Neural progenitor cell (in vitro differentiated cells): Measurements from ENCODE around the gene COP1. TPM values are rescaled to one million over a fixed set of nuclear protein-coding genes. Genes with fewer than 3 reads are reported as not detected.

Experiments used
- DNase-seq: peaks from one replicate; pipeline ENCODE4 v3.0.0-alpha.2; 2016; ENCODE audit warnings: low spot score
- H2AFZ ChIP-seq: fragments of 200-600 bp; sonication (generic); replicated peaks from 2 replicates; pipeline ENCODE4 v1.6.1; 2016; ENCODE audit warnings: antibody characterized with exemption
- H3F3A ChIP-seq: fragments of 200-600 bp; sonication (generic); 2 replicates; pipeline ENCODE4 v1.6.1; 2016; ENCODE audit warnings: antibody characterized with exemption, low read depth
- H3K27ac ChIP-seq: fragments of 200-600 bp; sonication (generic); 2 replicates; pipeline ENCODE4 v1.5.1; 2016; ENCODE audit warnings: mild to moderate bottlenecking
- H3K27me3 ChIP-seq: fragments of 200-600 bp; sonication (generic); 2 replicates; pipeline ENCODE4 v1.6.1; 2016; ENCODE audit warnings: mild to moderate bottlenecking, moderate library complexity
- H3K36me3 ChIP-seq: fragments of 200-600 bp; sonication (generic); 2 replicates; pipeline ENCODE4 v1.5.1; 2016
- H3K4me1 ChIP-seq: fragments of 200-600 bp; sonication (generic); 2 replicates; pipeline ENCODE4 v1.6.1; 2016; ENCODE audit warnings: mixed run types
- H3K4me2 ChIP-seq: fragments of 200-600 bp; sonication (generic); 2 replicates; pipeline ENCODE4 v1.6.1; 2016
- H3K4me3 ChIP-seq: fragments of 200-600 bp; sonication (generic); 2 replicates; pipeline ENCODE4 v1.5.1; 2016
- H3K79me2 ChIP-seq: fragments of 200-600 bp; sonication (generic); 2 replicates; pipeline ENCODE4 v1.6.1; 2016; ENCODE audit warnings: low read depth
- H3K9ac ChIP-seq: fragments of 200-600 bp; sonication (generic); 2 replicates; pipeline ENCODE4 v1.6.1; 2016
- H3K9me3 ChIP-seq: fragments of 200-600 bp; sonication (generic); 2 replicates; pipeline ENCODE4 v1.5.1; 2016; ENCODE audit warnings: low read depth
- H4K20me1 ChIP-seq: fragments of 200-600 bp; sonication (generic); 2 replicates; pipeline ENCODE4 v1.6.1; 2016; ENCODE audit warnings: low read depth
- H3K27ac Mint-ChIP-seq: 3 replicates; pipeline ENCODE4 v1.8.0; 2021; ENCODE audit warnings: mixed read lengths
- H3K27me3 Mint-ChIP-seq: 2 replicates; pipeline ENCODE4 v1.8.0; 2022; ENCODE audit warnings: low read depth, mild to moderate bottlenecking, inconsistent platforms, moderate library complexity, mixed read lengths; ENCODE audit not compliant: insufficient read depth
- H3K36me3 Mint-ChIP-seq: 3 replicates; pipeline ENCODE4 v1.8.0; 2021; ENCODE audit warnings: mixed read lengths
- H3K4me1 Mint-ChIP-seq: 3 replicates; pipeline ENCODE4 v1.8.0; 2021; ENCODE audit warnings: mixed read lengths
- H3K4me3 Mint-ChIP-seq: 3 replicates; pipeline ENCODE4 v1.8.0; 2021; ENCODE audit warnings: mild to moderate bottlenecking, moderate library complexity, mixed read lengths
- H3K9me3 Mint-ChIP-seq: 3 replicates; pipeline ENCODE4 v1.8.0; 2020; ENCODE audit warnings: mixed read lengths
- CTCF ChIP-seq: fragments of 200-600 bp; sonication (generic); IDR thresholded peaks from 2 replicates; pipeline ENCODE4 v1.5.1; 2017; ENCODE audit warnings: antibody characterized with exemption, mild to moderate bottlenecking
- EZH2 ChIP-seq: fragments of 200-600 bp; sonication (generic); IDR thresholded peaks from 2 replicates; pipeline ENCODE4 v1.6.1; 2017; ENCODE audit warnings: antibody characterized with exemption, mild to moderate bottlenecking, moderate library complexity
- EZH2phosphoT487 ChIP-seq: fragments of 200-600 bp; sonication (generic); IDR thresholded peaks from 2 replicates; pipeline ENCODE4 v1.6.1; 2017; ENCODE audit warnings: antibody characterized with exemption
- total RNA-seq: library from RNA; depleted of rRNA; stranded (reverse); fragments of >200 nt; gene quantifications from 2 replicates; pipeline ENCODE4 v1.2.3, GENCODE V29; 2015; ENCODE audit warnings: low replicate concordance

COP1 gene
- total RNA-seq, 1 donor from 2014 or later, result 98.5 TPM

- H3K9me3 Mint-ChIP-seq, result peaks cover 5% of the 10 kb centered on the region
- H3K4me3 Mint-ChIP-seq, result no peak overlapping the region
- no peak overlapping the region for H2AFZ ChIP-seq
- no peak overlapping the region for H3K27ac ChIP-seq
- TF ChIP-seq CTCF, result no peak
- no peak for TF ChIP-seq EZH2phosphoT487
- no peak for TF ChIP-seq EZH2
- H3K36me3 Mint-ChIP-seq, result peaks cover 29% of the 10 kb centered on the region
- no peaks in the 10 kb centered on the region for H3K27me3 Mint-ChIP-seq
- H3K36me3 ChIP-seq, result no peaks in the 10 kb centered on the region
- H3K4me1 Mint-ChIP-seq, result no peaks in the 10 kb centered on the region
- H3F3A ChIP-seq, result no peaks in the 10 kb centered on the region
- no peak overlapping the region for H3K4me3 ChIP-seq
- no peaks in the 10 kb centered on the region for H3K27me3 ChIP-seq
- H3K79me2 ChIP-seq, result no peaks in the 10 kb centered on the region
- H3K4me2 ChIP-seq, result no peak overlapping the region
- H3K27ac Mint-ChIP-seq, result no peak overlapping the region
- no peaks in the 10 kb centered on the region for H3K9me3 ChIP-seq
- H3K4me1 ChIP-seq, result no peaks in the 10 kb centered on the region
- no peak for DNase-seq
- no peak overlapping the region for H3K9ac ChIP-seq
- no peaks in the 10 kb centered on the region for H4K20me1 ChIP-seq
Observed at GRCh38 chr1:175951627-175952026, 255.5 kb downstream of the COP1 start.

- Mint-ChIP-seq H3K4me3 (no peak overlapping the region), H3K36me3 (peaks cover 32% of the 10 kb centered on the region), H3K27me3 (no peaks in the 10 kb centered on the region), H3K9me3 (peaks cover 5% of the 10 kb centered on the region), H3K27ac (no peak overlapping the region), H3K4me1 (no peaks in the 10 kb centered on the region)
- H2AFZ ChIP-seq, result no peak overlapping the region
- peaks cover 8% of the 10 kb centered on the region for H3K36me3 ChIP-seq
- no peak for DNase-seq
- no peaks in the 10 kb centered on the region for H3K4me1 ChIP-seq
- TF ChIP-seq EZH2phosphoT487 (no peak), EZH2 (no peak), CTCF (no peak)
- no peaks in the 10 kb centered on the region for H3K9me3 ChIP-seq
- no peak overlapping the region for H3K27ac ChIP-seq
- H3K4me3 ChIP-seq, result no peak overlapping the region
- no peaks in the 10 kb centered on the region for H3K79me2 ChIP-seq
- H3K4me2 ChIP-seq, result no peak overlapping the region
- H3K9ac ChIP-seq, result no peak overlapping the region
- no peaks in the 10 kb centered on the region for H3K27me3 ChIP-seq
- no peaks in the 10 kb centered on the region for H3F3A ChIP-seq
- H4K20me1 ChIP-seq, result no peaks in the 10 kb centered on the region
Observed at GRCh38 chr1:175947771-175948170, 259.3 kb downstream of the COP1 start.

DNA sequence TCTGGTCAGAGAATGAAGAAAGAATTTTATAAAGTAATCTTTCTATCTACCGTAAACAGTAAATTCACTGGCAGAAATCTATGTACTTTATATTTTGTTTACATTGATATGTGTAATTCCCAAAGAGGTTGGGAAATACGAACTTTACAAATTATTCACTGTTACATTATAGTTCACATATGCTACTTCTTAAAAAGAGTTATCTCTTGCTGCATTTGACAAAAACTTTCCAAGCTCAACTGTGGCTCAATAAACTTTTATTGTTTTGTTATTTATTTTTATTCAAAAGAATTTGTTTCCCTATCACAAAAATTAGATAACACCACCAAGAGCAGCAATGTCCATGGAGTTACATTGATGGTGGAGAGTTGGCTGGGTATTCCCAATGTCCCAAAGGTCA is 262.5 kb downstream of the COP1 start:
- peaks cover 8% of the 10 kb centered on the region for H3K36me3 ChIP-seq
- H3K4me3 Mint-ChIP-seq, result no peak overlapping the region
- H3K27ac Mint-ChIP-seq, result no peak overlapping the region
- H4K20me1 ChIP-seq, result no peaks in the 10 kb centered on the region
- H2AFZ ChIP-seq, result no peak overlapping the region
- no peak overlapping the region for H3K4me3 ChIP-seq
- peaks cover 47% of the 10 kb centered on the region for H3K36me3 Mint-ChIP-seq
- no peaks in the 10 kb centered on the region for H3K9me3 Mint-ChIP-seq
- no peaks in the 10 kb centered on the region for H3K79me2 ChIP-seq
- H3K4me1 ChIP-seq, result no peaks in the 10 kb centered on the region
- H3K4me2 ChIP-seq, result no peak overlapping the region
- DNase-seq, result no peak
- no peaks in the 10 kb centered on the region for H3F3A ChIP-seq
- H3K27me3 ChIP-seq, result no peaks in the 10 kb centered on the region
- no peak overlapping the region for H3K27ac ChIP-seq
- no peaks in the 10 kb centered on the region for H3K4me1 Mint-ChIP-seq
- TF ChIP-seq CTCF (no peak), EZH2 (no peak), EZH2phosphoT487 (no peak)
- H3K9me3 ChIP-seq, result no peaks in the 10 kb centered on the region
- H3K9ac ChIP-seq, result no peak overlapping the region
- no peaks in the 10 kb centered on the region for H3K27me3 Mint-ChIP-seq

GRCh38 chr1:175941164-175941563 is 265.9 kb downstream of the COP1 start:
- Mint-ChIP-seq H3K27me3 (no peaks in the 10 kb centered on the region), H3K36me3 (peaks cover 53% of the 10 kb centered on the region), H3K9me3 (no peaks in the 10 kb centered on the region), H3K27ac (no peak overlapping the region), H3K4me3 (no peak overlapping the region), H3K4me1 (no peaks in the 10 kb centered on the region)
- Histone ChIP-seq H3K4me1 (no peaks in the 10 kb centered on the region), H3K4me3 (no peak overlapping the region), H3K27ac (no peak overlapping the region), H3K4me2 (no peak overlapping the region), H4K20me1 (no peaks in the 10 kb centered on the region), H3K79me2 (no peaks in the 10 kb centered on the region), H3K36me3 (peaks cover 8% of the 10 kb centered on the region), H2AFZ (no peak overlapping the region), H3F3A (no peaks in the 10 kb centered on the region), H3K9ac (no peak overlapping the region), H3K27me3 (no peaks in the 10 kb centered on the region), H3K9me3 (no peaks in the 10 kb centered on the region)
- DNase-seq, result no peak
- no peak for TF ChIP-seq CTCF
- TF ChIP-seq EZH2, result no peak
- TF ChIP-seq EZH2phosphoT487, result no peak
